OCI-M2 (cell line): ENCODE results near the gene NCAPD3.
"Not testable (repeated sequence)": the region's sequence is repeated elsewhere in the genome, so short reads cannot be mapped to it uniquely, and the experiment has no call there.

Experiments used
- DNase-seq: peaks from one replicate; lab custom pipeline; 2025; ENCODE audit not compliant: unreplicated experiment; lab: John Stamatoyannopoulos, UW

NCAPD3 gene

GRCh38 chr11:134224710-134225664 is 1.2 kb upstream of the NCAPD3 start:
- no peak for DNase-seq

DNA sequence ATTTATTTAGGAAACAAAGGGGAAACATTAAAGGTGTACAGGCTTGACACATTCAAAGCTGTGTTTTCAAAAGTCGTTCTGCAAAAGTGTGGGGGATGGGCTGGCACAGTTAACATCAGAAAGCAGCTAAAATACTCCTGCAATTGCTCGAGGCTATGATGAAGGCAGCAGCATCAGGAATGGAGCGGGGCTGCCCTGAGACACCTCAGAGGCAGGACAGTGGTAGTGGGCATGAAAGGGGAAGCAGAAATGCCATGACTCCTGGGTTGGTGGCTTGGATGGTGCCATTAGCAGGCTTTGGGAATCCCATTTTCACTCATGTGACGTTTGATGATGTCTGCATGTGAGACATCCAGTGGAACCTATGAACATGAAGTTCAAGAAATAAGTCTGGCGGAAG is 646 bp downstream of the NCAPD3 start:
- DNase-seq, result no peak

DNA sequence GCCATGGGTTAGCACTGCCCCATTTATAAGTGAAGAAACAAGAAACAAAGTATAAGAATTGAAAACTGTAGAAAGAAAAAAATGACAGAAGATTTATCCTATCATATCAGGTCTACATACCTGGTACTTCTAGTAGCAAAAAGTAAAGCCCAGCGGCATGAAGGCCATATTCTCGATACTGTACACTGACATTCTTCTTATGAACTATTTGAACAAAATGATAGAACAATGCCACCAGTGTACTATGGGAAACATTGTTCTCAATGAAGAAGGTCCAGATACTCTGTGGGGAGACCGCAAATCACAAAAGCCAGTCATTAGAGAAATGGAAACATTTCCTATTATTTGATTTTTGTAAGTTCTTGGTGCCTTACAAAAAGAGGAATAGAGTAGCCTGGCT is 7.0 kb downstream of the NCAPD3 start:
- DNase-seq, result no peak

DNA sequence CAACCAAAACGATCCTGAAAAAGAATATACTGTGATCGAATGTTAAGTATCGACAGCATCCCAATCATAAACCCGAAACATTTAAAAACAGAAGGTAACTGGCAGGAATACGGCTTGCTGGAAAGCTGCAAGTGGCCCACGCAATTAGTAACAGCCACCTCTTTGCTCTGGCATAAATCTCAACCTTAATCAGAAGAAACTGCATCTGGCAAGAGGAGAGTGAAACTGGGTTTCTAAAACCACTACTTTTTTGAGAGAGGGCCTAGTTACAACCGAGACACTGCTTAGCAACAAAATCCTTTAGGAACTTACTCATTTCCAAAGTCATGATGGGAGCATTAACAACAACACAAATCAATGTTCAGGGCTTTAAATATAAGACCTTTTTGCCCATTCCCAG is 7.9 kb downstream of the NCAPD3 start:
- DNase-seq, result no peak

DNA sequence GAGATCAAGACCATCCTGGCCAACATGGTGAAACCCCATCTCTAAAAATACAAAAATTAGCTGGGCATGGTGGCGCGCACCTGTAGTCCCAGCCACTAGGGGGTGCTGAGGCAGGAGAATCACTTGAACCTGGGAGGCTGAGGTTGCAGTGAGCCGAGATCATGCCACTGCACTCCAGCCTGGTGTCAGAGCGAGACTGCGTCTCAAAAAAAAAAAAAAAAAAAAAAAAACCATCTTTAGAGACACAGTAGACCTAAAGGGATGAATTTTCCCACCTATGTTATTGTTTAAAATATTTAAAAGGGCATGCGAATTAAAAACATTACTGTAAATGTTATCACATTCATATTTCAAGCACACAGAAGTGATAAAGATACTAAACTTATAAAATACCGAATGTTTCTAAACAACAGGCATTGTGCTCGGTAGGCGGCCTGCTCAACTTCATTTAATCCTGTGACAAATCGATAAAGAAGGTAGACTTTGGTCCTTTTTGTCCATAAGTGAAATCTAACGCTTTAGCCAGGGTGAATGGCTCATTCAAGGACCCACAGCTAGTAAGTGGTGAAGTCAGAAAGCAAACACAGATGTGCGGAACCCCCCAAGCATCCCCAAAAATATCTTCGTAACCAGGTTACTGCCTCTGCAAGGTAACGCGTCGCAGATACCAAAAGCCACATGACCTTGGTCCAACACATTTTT is 16.1 kb downstream of the NCAPD3 start:
- DNase-seq, result no peak

DNA sequence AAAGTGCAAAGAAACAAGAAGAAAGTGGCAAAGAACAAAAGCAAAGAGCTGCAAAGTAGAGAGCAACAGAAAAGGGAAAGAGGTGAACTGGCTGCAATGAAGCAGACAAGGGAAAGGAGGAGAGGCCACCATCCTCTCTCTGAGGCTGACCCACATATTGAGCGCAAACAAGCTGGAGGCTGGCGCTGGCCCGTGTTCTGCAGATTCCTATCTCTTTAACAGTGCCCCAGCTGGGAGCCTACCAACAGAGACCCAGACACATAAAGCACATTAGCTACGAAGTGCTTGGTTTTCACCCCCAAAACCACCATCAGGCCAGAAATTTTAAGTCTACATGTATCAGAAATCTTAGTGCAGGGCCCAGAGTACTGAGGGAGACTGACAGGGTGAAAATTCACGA is 17.6 kb downstream of the NCAPD3 start:
- DNase-seq, result no peak

GRCh38 chr11:134205729-134206128 is 18.0 kb downstream of the NCAPD3 start:
- no peak for DNase-seq

GRCh38 chr11:134202661-134203060 is 21.1 kb downstream of the NCAPD3 start:
- DNase-seq, result no peak

- no peak for DNase-seq
These were observed 23.1 kb downstream of the NCAPD3 start for GRCh38 chr11:134200688-134201087.

- no peak for DNase-seq
These were observed 24.2 kb downstream of the NCAPD3 start for GRCh38 chr11:134199531-134199930.

GRCh38 chr11:134196756-134197155 is 27.0 kb downstream of the NCAPD3 start:
- no peak for DNase-seq

DNA sequence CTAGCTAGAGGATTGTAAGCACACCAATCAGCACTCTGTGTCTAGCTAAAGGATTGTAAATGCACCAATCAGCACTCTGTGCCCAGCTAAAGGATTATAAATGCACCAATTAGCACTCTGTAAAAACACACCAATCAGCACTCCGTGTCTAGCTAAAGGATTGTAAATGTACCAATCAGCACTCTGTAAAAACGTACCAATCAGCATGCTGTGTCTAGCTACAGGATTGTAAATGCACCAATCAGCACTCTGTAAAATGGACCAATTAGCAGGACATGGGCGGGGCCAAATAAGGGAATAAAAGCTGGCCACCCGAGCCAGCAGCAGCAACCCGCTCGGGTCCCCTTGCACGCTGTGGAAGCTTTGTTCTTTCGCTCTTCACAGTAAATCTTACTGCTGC is 35.7 kb downstream of the NCAPD3 start:
- DNase-seq, result not testable (repeated sequence)

GRCh38 chr11:134181707-134182106 is 42.1 kb downstream of the NCAPD3 start:
- no peak for DNase-seq

DNA sequence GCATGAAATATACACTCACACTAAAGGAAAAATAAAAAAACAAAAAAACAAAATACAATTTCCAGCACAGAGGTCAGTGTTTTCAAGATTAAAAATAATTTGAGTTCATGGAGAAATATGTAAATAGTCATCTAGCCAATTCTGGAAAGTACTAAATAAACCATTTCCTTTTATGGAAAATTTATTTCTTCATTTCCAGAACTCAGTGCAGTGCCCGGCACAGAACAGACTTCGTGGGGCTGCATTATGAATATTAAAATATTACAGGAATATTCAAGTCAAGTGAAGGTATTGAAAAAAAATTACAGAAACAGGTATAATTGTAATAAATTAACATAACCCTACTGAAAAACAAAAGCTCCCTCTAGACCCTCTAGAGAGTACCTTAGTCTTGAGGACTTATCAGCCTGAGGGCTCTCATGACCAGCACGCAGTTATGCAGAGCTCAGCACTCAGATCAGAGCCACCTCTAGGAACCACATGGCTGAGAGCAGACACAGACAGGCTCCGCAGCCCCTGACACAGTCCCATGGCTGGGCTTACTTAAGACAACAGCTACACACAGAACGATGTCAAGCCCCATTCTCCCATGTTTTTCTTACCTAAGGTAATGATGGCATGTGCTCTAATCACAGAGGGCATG is 45.6 kb downstream of the NCAPD3 start:
- no peak for DNase-seq

DNA sequence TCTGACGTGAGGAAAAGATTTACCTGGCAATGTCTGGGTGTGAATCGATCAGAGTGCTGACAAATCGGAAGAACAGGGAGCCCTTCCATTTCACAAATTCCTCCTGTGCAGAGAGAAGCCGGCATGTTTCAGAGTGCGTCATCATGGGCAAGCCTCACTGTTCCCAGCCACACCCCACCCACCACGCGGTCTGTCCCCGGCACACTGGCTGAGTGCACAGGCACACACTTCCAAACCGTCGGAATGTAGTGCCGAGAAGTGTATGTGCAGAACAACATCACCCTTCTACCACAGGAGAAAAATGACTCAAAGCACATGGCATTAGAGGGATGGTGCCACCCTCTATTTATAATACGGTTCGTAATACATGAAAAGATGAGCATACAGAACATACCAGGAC is 47.5 kb downstream of the NCAPD3 start:
- DNase-seq, result no peak

DNA sequence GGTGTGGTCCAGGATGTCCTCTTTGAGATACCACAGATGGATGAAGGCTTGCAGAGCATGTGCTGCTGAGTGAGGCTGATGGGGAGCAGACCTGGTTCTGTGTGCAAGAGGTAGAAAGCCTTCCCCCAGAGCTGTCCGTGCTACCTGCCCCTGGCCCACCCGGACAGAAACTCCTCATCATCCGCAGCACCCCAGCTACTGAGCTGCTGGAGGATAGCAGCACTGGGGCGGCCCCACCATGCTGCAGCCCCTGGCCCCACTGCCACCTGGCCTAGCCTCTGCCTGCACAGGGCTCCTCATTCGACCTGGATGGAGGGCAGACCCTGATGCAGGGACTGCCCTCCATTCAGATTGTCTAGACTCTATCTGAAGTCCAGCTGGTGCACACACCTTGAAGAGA is 50.5 kb downstream of the NCAPD3 start:
- DNase-seq, result no peak

DNA sequence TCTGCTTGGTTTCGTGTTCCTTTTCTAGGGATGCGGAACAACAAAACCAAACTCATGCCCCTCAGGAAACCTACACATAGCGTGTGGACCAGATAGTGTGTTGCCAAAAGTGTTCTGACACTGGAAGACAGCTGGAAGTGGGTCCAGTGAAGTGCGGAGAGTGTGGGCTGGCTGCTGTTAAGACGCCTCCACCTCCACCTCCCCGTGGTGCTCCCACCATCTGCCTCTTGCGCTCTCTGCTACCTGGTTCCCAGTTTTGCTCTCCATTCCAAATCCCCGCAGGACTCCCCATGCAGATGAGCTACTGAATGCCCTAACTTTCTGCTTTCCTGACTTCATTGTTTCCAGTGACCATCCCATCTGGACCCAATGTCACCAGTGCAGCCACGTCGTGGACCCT is 51.8 kb downstream of the NCAPD3 start:
- no peak for DNase-seq

DNA sequence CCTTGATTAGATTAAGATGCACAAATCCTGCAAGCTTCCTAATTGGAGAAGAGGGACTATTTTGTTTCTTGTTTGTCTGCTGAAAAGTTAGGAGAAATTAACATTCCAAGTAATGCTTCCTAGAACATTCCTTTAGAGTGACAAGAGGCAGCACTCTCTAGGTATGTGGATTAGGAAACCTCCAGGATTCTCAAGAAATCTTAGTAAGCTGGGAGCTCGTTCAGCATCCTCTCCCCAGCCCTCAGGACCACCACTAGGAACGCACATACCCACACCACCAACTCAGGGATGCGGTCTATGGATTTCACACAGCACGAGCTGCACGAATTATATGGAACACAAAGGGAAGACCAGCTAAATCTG is 52.9 kb downstream of the NCAPD3 start:
- DNase-seq, result no peak

DNA sequence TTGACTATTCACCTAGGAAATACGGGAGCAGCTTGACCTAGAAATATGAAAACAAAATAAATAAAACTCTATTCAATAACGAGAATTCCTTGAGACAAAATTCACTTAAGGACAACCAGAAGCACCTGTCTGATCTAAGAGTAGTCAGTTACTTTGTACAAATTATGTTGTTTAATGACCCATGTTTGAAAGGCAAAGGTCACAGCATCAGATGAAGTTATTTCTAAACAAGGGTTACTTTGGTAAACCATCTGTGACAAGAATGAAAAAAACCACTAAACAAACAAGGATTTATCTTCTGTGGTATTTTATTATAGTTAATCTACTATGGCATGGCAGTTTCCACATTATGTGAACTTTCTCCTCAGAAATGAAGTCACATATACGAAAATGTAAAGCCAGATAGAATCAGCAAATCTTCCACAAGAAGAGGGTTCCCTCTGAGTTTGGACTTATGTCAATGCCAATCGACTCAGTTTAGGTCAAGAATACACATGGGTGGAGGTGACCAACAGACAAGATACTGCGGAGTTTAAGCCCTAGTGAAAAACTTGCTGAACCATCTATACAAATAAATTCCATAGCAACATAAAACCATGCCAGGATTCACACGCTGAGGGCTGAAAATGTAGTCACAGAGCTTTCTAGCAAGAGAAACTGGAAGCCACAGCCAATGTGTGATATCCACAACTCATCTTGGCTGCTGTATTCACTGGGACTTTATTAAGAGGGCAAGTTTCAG is 53.4 kb downstream of the NCAPD3 start:
- DNase-seq, result no peak

GRCh38 chr11:134164490-134165370 is 59.0 kb downstream of the NCAPD3 start:
- no peak for DNase-seq
